Loucy (cell line): ENCODE results near the gene RAC2.

Experiments used
- H2AFZ ChIP-seq: fragments of 200-600 bp; sonication (generic); 2 replicates; pipeline ENCODE4 v1.6.0; 2016; ENCODE audit warnings: antibody characterized with exemption, mild to moderate bottlenecking, low read length, moderate library complexity
- H3F3A ChIP-seq: fragments of 200-600 bp; 2 replicates; pipeline ENCODE4 v1.6.0; 2016; ENCODE audit warnings: antibody characterized with exemption, low read depth, mild to moderate bottlenecking
- H3K27me3 ChIP-seq: fragments of 200-600 bp; sonication (generic); 2 replicates; pipeline ENCODE4 v1.6.1; 2014; ENCODE audit warnings: low read length, mild to moderate bottlenecking; ENCODE audit not compliant: insufficient read depth, poor library complexity, severe bottlenecking
- H3K36me3 ChIP-seq: fragments of 200-600 bp; sonication (generic); 2 replicates; pipeline ENCODE4 v1.6.1; 2016; ENCODE audit warnings: low read length; ENCODE audit not compliant: insufficient read depth
- H3K4me1 ChIP-seq: fragments of 200-600 bp; sonication (generic); 2 replicates; pipeline ENCODE4 v1.5.1; 2014; ENCODE audit warnings: low read length, mild to moderate bottlenecking; ENCODE audit not compliant: insufficient read depth, poor library complexity, severe bottlenecking
- H3K4me2 ChIP-seq: fragments of 200-600 bp; sonication (generic); 2 replicates; pipeline ENCODE4 v1.6.0; 2014; ENCODE audit warnings: antibody characterized with exemption, low read length, low read depth, mild to moderate bottlenecking; ENCODE audit not compliant: poor library complexity, severe bottlenecking
- H3K4me3 ChIP-seq: fragments of 200-600 bp; sonication (generic); 2 replicates; pipeline ENCODE4 v1.5.1; 2014; ENCODE audit warnings: low read length, mild to moderate bottlenecking, mixed read lengths; ENCODE audit not compliant: poor library complexity, severe bottlenecking
- H3K79me2 ChIP-seq: fragments of 200-600 bp; sonication (generic); 2 replicates; pipeline ENCODE4 v1.6.1; 2014; ENCODE audit warnings: low read length; ENCODE audit not compliant: insufficient read depth
- H3K9ac ChIP-seq: fragments of 200-600 bp; sonication (generic); 2 replicates; pipeline ENCODE4 v1.6.0; 2014; ENCODE audit warnings: mild to moderate bottlenecking, low read depth, low read length, moderate library complexity; ENCODE audit not compliant: poor library complexity, severe bottlenecking
- H3K9me2 ChIP-seq: fragments of 200-600 bp; sonication (generic); replicated peaks from 2 replicates; pipeline ENCODE4 v1.6.1; 2016; ENCODE audit warnings: low read depth, low read length, mixed read lengths
- H3K9me3 ChIP-seq: fragments of 200-600 bp; sonication (generic); 2 replicates; pipeline ENCODE4 v1.6.1; 2014; ENCODE audit warnings: mild to moderate bottlenecking, antibody characterized with exemption, low read length, low read depth; ENCODE audit not compliant: insufficient read depth
- H4K20me1 ChIP-seq: fragments of 200-600 bp; sonication (generic); 2 replicates; pipeline ENCODE4 v1.6.0; 2014; ENCODE audit warnings: antibody characterized with exemption, low read length, mild to moderate bottlenecking; ENCODE audit not compliant: insufficient read depth, poor library complexity, severe bottlenecking
- CTCF ChIP-seq: fragments of 200-600 bp; sonication (generic); conservative IDR thresholded peaks from 2 replicates; pipeline ENCODE4 v1.5.1; 2014; ENCODE audit warnings: mild to moderate bottlenecking, antibody characterized with exemption, low read length
- EZH2phosphoT487 ChIP-seq: fragments of 200-600 bp; IDR thresholded peaks from 2 replicates; pipeline ENCODE4 v1.6.1; 2018; ENCODE audit warnings: antibody characterized with exemption, mild to moderate bottlenecking, moderate library complexity, borderline replicate concordance

Gene RAC2

DNA sequence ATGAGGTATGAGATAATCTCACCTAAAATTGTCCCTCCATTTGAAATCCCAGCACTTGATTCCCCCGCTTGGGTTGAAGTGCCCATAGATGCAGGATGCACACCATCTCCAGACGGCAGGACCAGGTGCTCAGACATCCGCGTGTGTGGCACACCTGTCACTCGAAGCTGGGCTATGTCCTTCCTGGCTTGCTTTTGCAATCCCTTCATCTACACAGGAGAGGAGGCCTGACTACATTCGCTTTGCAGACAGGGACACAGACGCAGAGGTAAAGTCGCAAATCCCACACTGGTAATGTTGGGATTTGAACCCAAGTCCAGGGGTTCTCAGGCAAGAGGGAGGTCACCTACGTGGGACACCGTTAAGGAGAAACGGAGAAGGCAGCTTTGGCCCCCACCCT lies 31.1 kb upstream of the RAC2 start:
- H3K4me1 ChIP-seq = peaks cover 48% of the 10 kb centered on the region

GRCh38 chr22:37274380-37274862 lies 30.4 kb upstream of the RAC2 start:
- no peaks in the 10 kb centered on the region for H3K9me3 ChIP-seq
- no peak overlapping the region for H3K4me3 ChIP-seq
- TF ChIP-seq CTCF = no peak
- no peak for TF ChIP-seq EZH2phosphoT487
- no peak overlapping the region for H2AFZ ChIP-seq
- H3K27me3 ChIP-seq = no peaks in the 10 kb centered on the region
- no peaks in the 10 kb centered on the region for H4K20me1 ChIP-seq
- H3K4me2 ChIP-seq = no peak overlapping the region
- no peaks in the 10 kb centered on the region for H3K9me2 ChIP-seq
- H3K79me2 ChIP-seq = no peaks in the 10 kb centered on the region
- H3K9ac ChIP-seq = no peak overlapping the region
- no peaks in the 10 kb centered on the region for H3F3A ChIP-seq
- H3K36me3 ChIP-seq = no peaks in the 10 kb centered on the region
- H3K4me1 ChIP-seq = peaks cover 50% of the 10 kb centered on the region

More for the DNA sequence above, 31.1 kb upstream of the RAC2 start:
- H3K4me2 ChIP-seq = no peak overlapping the region
- no peaks in the 10 kb centered on the region for H3F3A ChIP-seq
- H4K20me1 ChIP-seq = no peaks in the 10 kb centered on the region
- no peaks in the 10 kb centered on the region for H3K79me2 ChIP-seq
- no peaks in the 10 kb centered on the region for H3K36me3 ChIP-seq
- no peak overlapping the region for H2AFZ ChIP-seq
- TF ChIP-seq CTCF = no peak
- no peak for TF ChIP-seq EZH2phosphoT487
- no peaks in the 10 kb centered on the region for H3K27me3 ChIP-seq
- H3K9ac ChIP-seq = no peak overlapping the region
- no peaks in the 10 kb centered on the region for H3K9me3 ChIP-seq
- H3K4me3 ChIP-seq = no peak overlapping the region
- no peaks in the 10 kb centered on the region for H3K9me2 ChIP-seq

GRCh38 chr22:37273846-37274225 lies 29.8 kb upstream of the RAC2 start:
- TF ChIP-seq EZH2phosphoT487 = no peak
- no peak for TF ChIP-seq CTCF
- H3K4me2 ChIP-seq = no peak overlapping the region

More at GRCh38 chr22:37273846-37274225, 29.8 kb upstream of the RAC2 start:
- Histone ChIP-seq H3K4me1 (peaks cover 50% of the 10 kb centered on the region), H3F3A (no peaks in the 10 kb centered on the region), H3K9me3 (no peaks in the 10 kb centered on the region), H3K9me2 (no peaks in the 10 kb centered on the region), H3K9ac (no peak overlapping the region), H4K20me1 (no peaks in the 10 kb centered on the region), H3K79me2 (no peaks in the 10 kb centered on the region), H3K36me3 (no peaks in the 10 kb centered on the region), H2AFZ (no peak overlapping the region), H3K27me3 (no peaks in the 10 kb centered on the region), H3K4me3 (no peak overlapping the region)
